ENCODE data around the gene LEF1.

LEF1 gene

GRCh38 chr4:108146336-108146735, 22.4 kb downstream of the LEF1 start:
- peaks cover 92% of the 10 kb centered on the region for H3K4me1 Mint-ChIP-seq (ENCODE audit: low read depth)
- H3K27me3 Mint-ChIP-seq, result no peaks in the 10 kb centered on the region
- peak overlapping the region; percentile 86 for H3K27ac Mint-ChIP-seq
- H3K9me3 Mint-ChIP-seq, result no peaks in the 10 kb centered on the region
- H3K36me3 Mint-ChIP-seq (ENCODE audit: low read depth), result peaks cover 7% of the 10 kb centered on the region
- H3K4me3 Mint-ChIP-seq, result peak overlapping the region; percentile 68

- Mint-ChIP-seq H3K36me3 (ENCODE audit: low read depth) (peaks cover 9% of the 10 kb centered on the region), H3K27me3 (no peaks in the 10 kb centered on the region), H3K27ac (peak overlapping the region; percentile 93), H3K4me1 (ENCODE audit: low read depth) (peaks cover 95% of the 10 kb centered on the region), H3K4me3 (peak overlapping the region; percentile 64), H3K9me3 (no peaks in the 10 kb centered on the region)
Measured at GRCh38 chr4:108144451-108144850, 24.3 kb downstream of the LEF1 start.

GRCh38 chr4:108143515-108143914, 25.2 kb downstream of the LEF1 start:
- Mint-ChIP-seq H3K4me3 (peak overlapping the region; percentile 64), H3K9me3 (no peaks in the 10 kb centered on the region), H3K27me3 (no peaks in the 10 kb centered on the region), H3K27ac (peak overlapping the region; percentile 93), H3K36me3 (ENCODE audit: low read depth) (peaks cover 12% of the 10 kb centered on the region), H3K4me1 (ENCODE audit: low read depth) (peaks cover 99% of the 10 kb centered on the region)

GRCh38 chr4:108142870-108143269, 25.9 kb downstream of the LEF1 start:
- Mint-ChIP-seq H3K27ac (peak overlapping the region; percentile 93), H3K4me1 (ENCODE audit: low read depth) (peaks cover 99% of the 10 kb centered on the region)

GRCh38 chr4:108141213-108141950, 27.4 kb downstream of the LEF1 start:
- Mint-ChIP-seq H3K36me3 (ENCODE audit: low read depth) (peaks cover 12% of the 10 kb centered on the region), H3K4me3 (peak overlapping the region; percentile 82), H3K27me3 (no peaks in the 10 kb centered on the region), H3K4me1 (ENCODE audit: low read depth) (peaks cover 95% of the 10 kb centered on the region), H3K27ac (peak overlapping the region; percentile 100), H3K9me3 (no peaks in the 10 kb centered on the region)

More at GRCh38 chr4:108142870-108143269, 25.9 kb downstream of the LEF1 start:
- Mint-ChIP-seq H3K36me3 (ENCODE audit: low read depth) (peaks cover 12% of the 10 kb centered on the region), H3K9me3 (no peaks in the 10 kb centered on the region), H3K27me3 (no peaks in the 10 kb centered on the region), H3K4me3 (peak overlapping the region; percentile 64)

- Mint-ChIP-seq H3K27ac (peak overlapping the region; percentile 100), H3K9me3 (no peaks in the 10 kb centered on the region), H3K4me1 (ENCODE audit: low read depth) (peaks cover 95% of the 10 kb centered on the region), H3K27me3 (no peaks in the 10 kb centered on the region), H3K4me3 (peak overlapping the region; percentile 82), H3K36me3 (ENCODE audit: low read depth) (peaks cover 12% of the 10 kb centered on the region)
Measured at GRCh38 chr4:108140328-108140727, 28.4 kb downstream of the LEF1 start.

- Mint-ChIP-seq H3K27me3 (no peaks in the 10 kb centered on the region), H3K9me3 (no peaks in the 10 kb centered on the region), H3K27ac (peak overlapping the region; percentile 100), H3K36me3 (ENCODE audit: low read depth) (peaks cover 12% of the 10 kb centered on the region), H3K4me1 (ENCODE audit: low read depth) (peaks cover 95% of the 10 kb centered on the region), H3K4me3 (peak overlapping the region; percentile 82)
Measured at GRCh38 chr4:108139089-108139488, 29.6 kb downstream of the LEF1 start.

- no peaks in the 10 kb centered on the region for H3K9me3 Mint-ChIP-seq
- H3K4me3 Mint-ChIP-seq, result peak overlapping the region; percentile 77
- no peaks in the 10 kb centered on the region for H3K27me3 Mint-ChIP-seq
- peaks cover 93% of the 10 kb centered on the region for H3K4me1 Mint-ChIP-seq (ENCODE audit: low read depth)
- peak overlapping the region; percentile 94 for H3K27ac Mint-ChIP-seq
- peaks cover 9% of the 10 kb centered on the region for H3K36me3 Mint-ChIP-seq (ENCODE audit: low read depth)
Measured at GRCh38 chr4:108135549-108136209, 33.1 kb downstream of the LEF1 start.

- H3K36me3 Mint-ChIP-seq (ENCODE audit: low read depth), result peaks cover 12% of the 10 kb centered on the region
- peaks cover 94% of the 10 kb centered on the region for H3K4me1 Mint-ChIP-seq (ENCODE audit: low read depth)
- no peak overlapping the region for H3K4me3 Mint-ChIP-seq
- H3K27ac Mint-ChIP-seq, result no peak overlapping the region
- no peaks in the 10 kb centered on the region for H3K27me3 Mint-ChIP-seq
- no peaks in the 10 kb centered on the region for H3K9me3 Mint-ChIP-seq
Measured at GRCh38 chr4:108130955-108131354, 37.8 kb downstream of the LEF1 start.

- H3K27ac Mint-ChIP-seq, result peak overlapping the region; percentile 91
- H3K4me1 Mint-ChIP-seq (ENCODE audit: low read depth), result peaks cover 92% of the 10 kb centered on the region
- H3K27me3 Mint-ChIP-seq, result no peaks in the 10 kb centered on the region
- no peaks in the 10 kb centered on the region for H3K9me3 Mint-ChIP-seq
- H3K4me3 Mint-ChIP-seq, result no peak overlapping the region
- peaks cover 18% of the 10 kb centered on the region for H3K36me3 Mint-ChIP-seq (ENCODE audit: low read depth)
Measured at GRCh38 chr4:108129196-108129595, 39.5 kb downstream of the LEF1 start.

GRCh38 chr4:108126806-108127205, 41.9 kb downstream of the LEF1 start:
- H3K4me1 Mint-ChIP-seq (ENCODE audit: low read depth), result peaks cover 86% of the 10 kb centered on the region
- H3K36me3 Mint-ChIP-seq (ENCODE audit: low read depth), result peaks cover 22% of the 10 kb centered on the region
- H3K27me3 Mint-ChIP-seq, result no peaks in the 10 kb centered on the region
- no peaks in the 10 kb centered on the region for H3K9me3 Mint-ChIP-seq
- H3K27ac Mint-ChIP-seq, result peak overlapping the region; percentile 91
- H3K4me3 Mint-ChIP-seq, result peak overlapping the region; percentile 59

GRCh38 chr4:108120789-108121188, 47.9 kb downstream of the LEF1 start:
- Mint-ChIP-seq H3K4me3 (peak overlapping the region; percentile 33), H3K4me1 (ENCODE audit: low read depth) (peaks cover 91% of the 10 kb centered on the region), H3K9me3 (no peaks in the 10 kb centered on the region), H3K36me3 (ENCODE audit: low read depth) (peaks cover 13% of the 10 kb centered on the region), H3K27me3 (no peaks in the 10 kb centered on the region), H3K27ac (peak overlapping the region; percentile 67)

GRCh38 chr4:108119199-108119800, 49.4 kb downstream of the LEF1 start:
- H3K27me3 Mint-ChIP-seq, result no peaks in the 10 kb centered on the region
- H3K27ac Mint-ChIP-seq, result peak overlapping the region; percentile 94
- peaks cover 92% of the 10 kb centered on the region for H3K4me1 Mint-ChIP-seq (ENCODE audit: low read depth)
- H3K4me3 Mint-ChIP-seq, result peak overlapping the region; percentile 69
- peaks cover 11% of the 10 kb centered on the region for H3K36me3 Mint-ChIP-seq (ENCODE audit: low read depth)
- H3K9me3 Mint-ChIP-seq, result no peaks in the 10 kb centered on the region

- Mint-ChIP-seq H3K27ac (peak overlapping the region; percentile 94), H3K36me3 (ENCODE audit: low read depth) (peaks cover 15% of the 10 kb centered on the region), H3K27me3 (no peaks in the 10 kb centered on the region), H3K4me1 (ENCODE audit: low read depth) (peaks cover 98% of the 10 kb centered on the region), H3K4me3 (peak overlapping the region; percentile 69), H3K9me3 (no peaks in the 10 kb centered on the region)
Measured at GRCh38 chr4:108118505-108118904, 50.2 kb downstream of the LEF1 start.

Data from stimulated activated naive CD8-positive, alpha-beta T cell treated with anti-CD3 and anti-CD28 coated beads, Interleukin-15, Interleukin-2, amounts not matched to agents 100 ng/mL and 50 ng/mL, for 24 hours (primary cell).